ENCODE data around the gene HS3ST3A1. TPM values are rescaled to one million over a fixed set of nuclear protein-coding genes. Genes with fewer than 3 reads are reported as not detected.

The HS3ST3A1 gene
- polyA plus RNA-seq, 3 donors, result 0.20 TPM; not detected in 2

- no peak overlapping the region for H3K4me3 Mint-ChIP-seq
Measured at GRCh38 chr17:13635951-13636350, 34.2 kb upstream of the HS3ST3A1 start.

GRCh38 chr17:13634021-13634420 is 32.3 kb upstream of the HS3ST3A1 start:
- Mint-ChIP-seq H3K4me3 (no peak overlapping the region), H3K27ac (no peak overlapping the region), H3K9me3 (peaks cover 0 to 6% (median 0%) of the 10 kb centered on the region in 7 donors), H3K36me3 (no peaks in the 10 kb centered on the region), H3K4me1 (no peaks in the 10 kb centered on the region), H3K27me3 (ENCODE audit: low read depth in 3 of 3) (peaks cover 2 to 3% (median 3%) of the 10 kb centered on the region in 3 donors)
- no peak overlapping the region for H3K4me3 ChIP-seq (replicated peaks in 1 of 3; ENCODE audit: low read depth in 2 of 3, low read length in 3 of 3)
- H3K36me3 ChIP-seq (replicated peaks in 1 of 2; ENCODE audit: control insufficient read depth in 1 of 2, insufficient read depth in 2 of 2, low read length in 2 of 2), result no peaks in the 10 kb centered on the region
- no CpG with 5 or more reads among the region's 1 CpG for WGBS (ENCODE audit: insufficient coverage)
- no peak overlapping the region for H3K9ac ChIP-seq (ENCODE audit: insufficient read depth, low read length, poor library complexity, severe bottlenecking)
- H3K4me2 ChIP-seq (replicated peaks; ENCODE audit: extremely low read depth, low read length, poor library complexity, severe bottlenecking), result no peak overlapping the region
- no peak overlapping the region for H2AFZ ChIP-seq (ENCODE audit: insufficient read depth, low read depth, low read length, poor library complexity, severe bottlenecking)
- intact Hi-C loops (cut with micrococcal nuclease), result no loop called here
- no peak for TF ChIP-seq CTCF (IDR thresholded peaks at IDR 0.05)
- DNase-seq, result no peak
- H3K27me3 ChIP-seq (ENCODE audit: control insufficient read depth in 2 of 2, insufficient read depth in 2 of 2, low read length in 2 of 2), result no peaks in the 10 kb centered on the region
- H3K27ac ChIP-seq (ENCODE audit: low read depth in 1 of 2, low read length in 2 of 2), result no peak overlapping the region
- H3K4me1 ChIP-seq (ENCODE audit: control insufficient read depth in 1 of 2, insufficient read depth in 2 of 2, low read length in 2 of 2), result no peaks in the 10 kb centered on the region
- no peaks in the 10 kb centered on the region for H4K20me1 ChIP-seq (ENCODE audit: insufficient read depth, low read length)
- no peaks in the 10 kb centered on the region for H3K9me3 ChIP-seq (replicated peaks in 1 of 2; ENCODE audit: control insufficient read depth in 1 of 2, insufficient read depth in 1 of 2, low read length in 2 of 2)
- H3K79me2 ChIP-seq (ENCODE audit: insufficient read depth, low read length), result no peaks in the 10 kb centered on the region

More at GRCh38 chr17:13635951-13636350, 34.2 kb upstream of the HS3ST3A1 start:
- H3K27ac ChIP-seq (ENCODE audit: low read depth in 1 of 2, low read length in 2 of 2), result no peak overlapping the region
- Mint-ChIP-seq H3K27me3 (ENCODE audit: low read depth in 3 of 3) (peaks cover 2 to 3% (median 3%) of the 10 kb centered on the region in 3 donors), H3K4me1 (no peaks in the 10 kb centered on the region), H3K27ac (no peak overlapping the region), H3K9me3 (peaks cover 0 to 6% (median 0%) of the 10 kb centered on the region in 7 donors), H3K36me3 (no peaks in the 10 kb centered on the region)
- H3K4me2 ChIP-seq (replicated peaks; ENCODE audit: extremely low read depth, low read length, poor library complexity, severe bottlenecking), result no peak overlapping the region
- H3K36me3 ChIP-seq (replicated peaks in 1 of 2; ENCODE audit: control insufficient read depth in 1 of 2, insufficient read depth in 2 of 2, low read length in 2 of 2), result no peaks in the 10 kb centered on the region
- no peaks in the 10 kb centered on the region for H3K79me2 ChIP-seq (ENCODE audit: insufficient read depth, low read length)
- H3K9ac ChIP-seq (ENCODE audit: insufficient read depth, low read length, poor library complexity, severe bottlenecking), result no peak overlapping the region
- no peak for DNase-seq
- H3K4me1 ChIP-seq (ENCODE audit: control insufficient read depth in 1 of 2, insufficient read depth in 2 of 2, low read length in 2 of 2), result no peaks in the 10 kb centered on the region
- H2AFZ ChIP-seq (ENCODE audit: insufficient read depth, low read depth, low read length, poor library complexity, severe bottlenecking), result no peak overlapping the region
- no peaks in the 10 kb centered on the region for H4K20me1 ChIP-seq (ENCODE audit: insufficient read depth, low read length)
- intact Hi-C loops (cut with micrococcal nuclease), result no loop called here
- H3K9me3 ChIP-seq (replicated peaks in 1 of 2; ENCODE audit: control insufficient read depth in 1 of 2, insufficient read depth in 1 of 2, low read length in 2 of 2), result no peaks in the 10 kb centered on the region
- H3K27me3 ChIP-seq (ENCODE audit: control insufficient read depth in 2 of 2, insufficient read depth in 2 of 2, low read length in 2 of 2), result no peaks in the 10 kb centered on the region
- H3K4me3 ChIP-seq (replicated peaks in 1 of 3; ENCODE audit: low read depth in 2 of 3, low read length in 3 of 3), result no peak overlapping the region
- 100% methylated on average over 2 of the region's 5 CpGs for WGBS (ENCODE audit: insufficient coverage)
- TF ChIP-seq CTCF (IDR thresholded peaks at IDR 0.05), result no peak

Data from CD14-positive monocyte (primary cell).